Measurements from ENCODE around the gene COL5A3. TPM values are rescaled to one million over a fixed set of nuclear protein-coding genes. Genes with fewer than 3 reads are reported as not detected.
A peak's percentile ranks its signal among the peaks of the same experiment; 100 is the strongest.

COL5A3 gene
- total and polyA plus RNA-seq, 2 of the 13 experiments (the other 11 are each of a cell fraction or from before 2014, with no cell fraction given): 0.02 TPM; not detected in 1

GRCh38 chr19:10027158-10027997 lies 17.1 kb upstream of the COL5A3 start (continued):
- TF ChIP-seq ZFX (CRISPR knock-in tag; IDR thresholded peaks at IDR 0.05; ENCODE audit: low read depth) (peak; percentile 69), NR2F6 (IDR thresholded peaks at IDR 0.05) (no peak; the same call in 1 of the 2 replicates), NR2F6 (CRISPR knock-in tag; IDR thresholded peaks at IDR 0.05) (peak; percentile 74; the same call in 1 of the 2 replicates), THAP11 (CRISPR knock-in tag; IDR thresholded peaks at IDR 0.05) (peak; percentile 80), ZNF567 (CRISPR knock-in tag; IDR thresholded peaks at IDR 0.05; ENCODE audit: borderline replicate concordance) (peak; percentile 48; the same call in 1 of the 2 replicates), TBX2 (CRISPR knock-in tag; IDR thresholded peaks at IDR 0.05; ENCODE audit: borderline replicate concordance) (peak; percentile 88), ZBTB40 (IDR thresholded peaks at IDR 0.05) (no peak), ZBTB40 (CRISPR knock-in tag; IDR thresholded peaks at IDR 0.05) (0 out of 2 replicates have a peak, but pooled peaks have one; percentile 28), ZBTB38 (CRISPR knock-in tag; IDR thresholded peaks at IDR 0.05) (peak; percentile 46; the same call in 1 of the 2 replicates), RBAK (CRISPR knock-in tag; IDR thresholded peaks at IDR 0.05) (no peak), ELF1 (CRISPR knock-in tag; IDR thresholded peaks at IDR 0.05) (peak; percentile 66), CBX5 (CRISPR knock-in tag; IDR thresholded peaks at IDR 0.05; ENCODE audit: borderline replicate concordance) (peak; percentile 93; the same call in 1 of the 2 replicates), RBM39 (IDR thresholded peaks at IDR 0.05; ENCODE audit: low read depth, low read length, poor library complexity, severe bottlenecking) (peak; percentile 92), MTF1 (CRISPR knock-in tag; IDR thresholded peaks at IDR 0.05) (no peak), MEIS1 (CRISPR knock-in tag; IDR thresholded peaks at IDR 0.05; ENCODE audit: borderline replicate concordance) (0 out of 2 replicates have a peak, but pooled peaks have one; percentile 47), THAP8 (CRISPR knock-in tag; IDR thresholded peaks at IDR 0.05; ENCODE audit: borderline replicate concordance) (no peak), USF2 (IDR thresholded peaks at IDR 0.05; ENCODE audit: low read depth, low read length) (peak; percentile 38; the same call in 1 of the 2 replicates), USF2 (CRISPR knock-in tag; IDR thresholded peaks at IDR 0.05; ENCODE audit: borderline replicate concordance) (peak; percentile 51; the same call in 1 of the 2 replicates)
